ENCODE results near the gene DNAH2.

DNA sequence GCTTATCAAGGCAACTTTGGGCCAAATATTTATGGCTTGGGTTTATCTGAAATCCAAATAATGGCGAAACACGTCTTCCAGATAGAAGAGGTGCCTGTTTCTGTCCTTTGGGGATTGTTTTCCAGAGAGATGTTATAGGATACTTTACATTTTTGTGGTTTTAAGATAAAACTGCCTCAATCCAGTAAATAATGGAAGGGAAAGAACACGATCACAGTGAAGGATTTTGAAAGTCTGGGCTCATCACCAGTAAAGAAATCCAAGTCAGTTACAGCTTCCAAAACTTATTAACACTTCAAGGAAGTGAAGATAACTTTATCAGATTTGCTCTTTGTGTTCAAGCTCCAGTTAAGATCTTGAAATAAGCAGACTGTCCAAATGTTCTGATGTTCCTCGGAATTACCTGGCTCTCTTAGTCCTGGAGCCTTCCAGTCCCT, 30.1 kb downstream of the DNAH2 start:
- no peak for TF ChIP-seq ZNF324 (CRISPR knock-in tag; IDR thresholded peaks at IDR 0.05)
- no peak for TF ChIP-seq CEBPB (tag; IDR thresholded peaks at IDR 0.05)
- no peak for TF ChIP-seq SP1 (CRISPR knock-in tag; IDR thresholded peaks at IDR 0.05)
- TF ChIP-seq EZH2 (IDR thresholded peaks at IDR 0.05; ENCODE audit: borderline replicate concordance, low read depth, low read length), result no peak
- TF ChIP-seq ZNF354B (CRISPR knock-in tag; IDR thresholded peaks at IDR 0.05), result no peak
- TF ChIP-seq, protein P1, sequence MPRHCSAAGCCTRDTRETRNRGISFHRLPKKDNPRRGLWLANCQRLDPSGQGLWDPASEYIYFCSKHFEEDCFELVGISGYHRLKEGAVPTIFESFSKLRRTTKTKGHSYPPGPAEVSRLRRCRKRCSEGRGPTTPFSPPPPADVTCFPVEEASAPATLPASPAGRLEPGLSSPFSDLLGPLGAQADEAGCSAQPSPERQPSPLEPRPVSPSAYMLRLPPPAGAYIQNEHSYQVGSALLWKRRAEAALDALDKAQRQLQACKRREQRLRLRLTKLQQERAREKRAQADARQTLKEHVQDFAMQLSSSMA (CRISPR knock-in tag; IDR thresholded peaks at IDR 0.05), result no peak
- TF ChIP-seq KDM1A (IDR thresholded peaks at IDR 0.05), result no peak
- no peak for TF ChIP-seq MAFK (IDR thresholded peaks at IDR 0.05; ENCODE audit: low read length)
- no peak for TF ChIP-seq YY1 (IDR thresholded peaks at IDR 0.05; ENCODE audit: borderline replicate concordance in 1 of 3, control insufficient read depth in 1 of 3, extremely low read depth in 1 of 3, insufficient read depth in 3 of 3, insufficient read length in 1 of 3, insufficient replicate concordance in 2 of 3, low read depth in 1 of 3, low read length in 2 of 3)

Measured in K562 (cell line).